Naive thymus-derived CD4-positive, alpha-beta T cell (primary cell): ENCODE measurements around the gene SHC2. TPM values are rescaled to one million over a fixed set of nuclear protein-coding genes. Genes with fewer than 3 reads are reported as not detected.

Experiments
- ATAC-seq: fragments of 150-1000 bp; cut with Tn5 transposase; 2 replicates; pipeline ENCODE4 v1.10.0; 2021; ENCODE audit warnings: mild to moderate bottlenecking, moderate library complexity
- CTCF ChIA-PET: fragments of 350-600 bp; sonication (Branson Sonifier 250); formaldehyde crosslinking; loops from one replicate; lab custom pipeline; 2021; ENCODE audit warnings: antibody characterized with exemption; lab: Charles Lee
- POLR2A ChIA-PET: fragments of 350-600 bp; sonication (Branson Sonifier 250); formaldehyde crosslinking; loops from one replicate; lab custom pipeline; 2021; ENCODE audit warnings: antibody characterized with exemption, inconsistent platforms; lab: Charles Lee
- DNase-seq, 9 donors: peaks; one replicate each; pipeline versions ENCODE4 v3.0.0 to v3.0.0-alpha.2; 2020 to 2022; ENCODE audit warnings: mixed read lengths in 1 of 9
- H3K27ac ChIP-seq: one replicate; pipeline ENCODE4 v1.7.0; 2013; ENCODE audit warnings: mild to moderate bottlenecking, low read depth, low read length, moderate library complexity
- H3K27me3 ChIP-seq, 2 donors: one replicate each; pipeline ENCODE4 v1.7.0; 2013; ENCODE audit warnings: low read length in 2 of 2, mild to moderate bottlenecking in 2 of 2, moderate library complexity in 2 of 2; ENCODE audit not compliant: control insufficient read depth in 2 of 2, insufficient read depth in 2 of 2
- H3K36me3 ChIP-seq, 3 experiments: 1 replicate in 2 of 3; 2 replicates in 1 of 3; pipeline ENCODE4 v1.7.0; 2013; ENCODE audit warnings: low read length in 3 of 3, mild to moderate bottlenecking in 3 of 3, moderate library complexity in 1 of 3; ENCODE audit not compliant: insufficient read depth in 3 of 3, control insufficient read depth in 2 of 3
- H3K4me1 ChIP-seq, 2 donors: one replicate each; pipeline ENCODE4 v1.7.0; 2013; ENCODE audit warnings: low read length in 2 of 2, mild to moderate bottlenecking in 2 of 2, moderate library complexity in 1 of 2; ENCODE audit not compliant: control insufficient read depth in 2 of 2, insufficient read depth in 2 of 2
- H3K4me3 ChIP-seq: 2 replicates; pipeline ENCODE4 v1.7.0; 2013; ENCODE audit warnings: mild to moderate bottlenecking, low read length
- H3K9me3 ChIP-seq, 3 experiments: 1 replicate in 2 of 3; 2 replicates in 1 of 3; pipeline ENCODE4 v1.7.0; 2013; ENCODE audit warnings: low read length in 3 of 3; ENCODE audit not compliant: control insufficient read depth in 2 of 3
- H3K27ac Mint-ChIP-seq, 9 donors: one replicate each; pipeline ENCODE4 v1.8.0; 2020 to 2022; ENCODE audit warnings: mixed read lengths in 9 of 9, mild to moderate bottlenecking in 8 of 9, moderate library complexity in 5 of 9, inconsistent platforms in 2 of 9
- H3K27me3 Mint-ChIP-seq, 5 donors: one replicate each; pipeline ENCODE4 v1.8.0; 2021 to 2022; ENCODE audit warnings: mixed read lengths in 5 of 5, mild to moderate bottlenecking in 1 of 5
- H3K36me3 Mint-ChIP-seq, 5 donors: one replicate each; pipeline ENCODE4 v1.8.0; 2020 to 2022; ENCODE audit warnings: mixed read lengths in 5 of 5, mild to moderate bottlenecking in 3 of 5, inconsistent platforms in 1 of 5
- H3K4me1 Mint-ChIP-seq, 7 donors: one replicate each; pipeline ENCODE4 v1.8.0; 2020 to 2022; ENCODE audit warnings: mixed read lengths in 7 of 7, mild to moderate bottlenecking in 3 of 7, inconsistent platforms in 1 of 7
- H3K4me3 Mint-ChIP-seq, 10 donors: one replicate each; pipeline ENCODE4 v1.8.0; 2020 to 2022; ENCODE audit warnings: mild to moderate bottlenecking in 10 of 10, mixed read lengths in 10 of 10, moderate library complexity in 6 of 10, inconsistent platforms in 2 of 10
- H3K9me3 Mint-ChIP-seq, 11 donors: one replicate each; pipeline ENCODE4 v1.8.0; 2020 to 2022; ENCODE audit warnings: mixed read lengths in 11 of 11, mild to moderate bottlenecking in 4 of 11, inconsistent platforms in 1 of 11, moderate library complexity in 1 of 11
- intact Hi-C, 2 donors: fragments of 100-400 bp; cut with micrococcal nuclease; formaldehyde crosslinking; loops; one replicate each; pipeline ENCODE4 v1.15.1; 2023
- polyA plus RNA-seq, 2 donors: library from polyadenylated mRNA; unstranded; fragments of 300-500 nt; fragmentation: Illumina TruSeq; gene quantifications; one replicate each; pipeline ENCODE4 v1.2.3, GENCODE V29; 2021
- total RNA-seq, 6 experiments: library from RNA in 5 of 6; stranded (reverse) in 5 of 6; gene quantifications; 1 replicate in 5 of 6; 2 replicates in 1 of 6; pipeline ENCODE4 v1.2.3 and lab custom pipeline; 2021 to 2026

The SHC2 gene
- total and polyA plus RNA-seq, 7 experiments from 2014 or later = 0.82 to 2.3 (median 2.1) TPM; not detected in 4

- Histone ChIP-seq H3K36me3 (no peaks in the 10 kb centered on the region), H3K27ac (no peak overlapping the region), H3K27me3 (no peaks in the 10 kb centered on the region), H3K4me1 (no peaks in the 10 kb centered on the region), H3K9me3 (no peaks in the 10 kb centered on the region), H3K4me3 (no peak overlapping the region)
- no peaks in the 10 kb centered on the region for H3K36me3 Mint-ChIP-seq
- H3K4me1 Mint-ChIP-seq = peaks cover 0 to 1% (median 0%) of the 10 kb centered on the region in 7 donors
- ATAC-seq (no peak), DNase-seq (no peak)
- H3K27ac Mint-ChIP-seq = no peak overlapping the region
- H3K9me3 Mint-ChIP-seq = peaks cover 0 to 3% (median 0%) of the 10 kb centered on the region in 11 donors
- no peak overlapping the region for H3K4me3 Mint-ChIP-seq
- CTCF ChIA-PET = no interaction called here
- peaks cover 0 to 8% (median 0%) of the 10 kb centered on the region in 5 donors for H3K27me3 Mint-ChIP-seq
- intact Hi-C loops = no loop called here
- POLR2A ChIA-PET = no interaction called here
Observed at GRCh38 chr19:472005-472858, 11.4 kb upstream of the SHC2 start.

GRCh38 chr19:470701-471100 is 9.9 kb upstream of the SHC2 start:
- Histone ChIP-seq H3K36me3 (no peaks in the 10 kb centered on the region), H3K27me3 (no peaks in the 10 kb centered on the region), H3K4me1 (no peaks in the 10 kb centered on the region), H3K4me3 (no peak overlapping the region), H3K9me3 (no peaks in the 10 kb centered on the region), H3K27ac (no peak overlapping the region)
- intact Hi-C loops = no loop called here
- ChIA-PET CTCF (no interaction called here), POLR2A (no interaction called here)
- no peak overlapping the region for H3K4me3 Mint-ChIP-seq
- no peaks in the 10 kb centered on the region for H3K36me3 Mint-ChIP-seq
- peaks cover 0 to 1% (median 0%) of the 10 kb centered on the region in 7 donors for H3K4me1 Mint-ChIP-seq
- H3K9me3 Mint-ChIP-seq = peaks cover 0 to 5% (median 0%) of the 10 kb centered on the region in 11 donors
- no peak overlapping the region for H3K27ac Mint-ChIP-seq
- peaks cover 0 to 5% (median 0%) of the 10 kb centered on the region in 5 donors for H3K27me3 Mint-ChIP-seq
- no peak for ATAC-seq
- DNase-seq = no peak

DNA sequence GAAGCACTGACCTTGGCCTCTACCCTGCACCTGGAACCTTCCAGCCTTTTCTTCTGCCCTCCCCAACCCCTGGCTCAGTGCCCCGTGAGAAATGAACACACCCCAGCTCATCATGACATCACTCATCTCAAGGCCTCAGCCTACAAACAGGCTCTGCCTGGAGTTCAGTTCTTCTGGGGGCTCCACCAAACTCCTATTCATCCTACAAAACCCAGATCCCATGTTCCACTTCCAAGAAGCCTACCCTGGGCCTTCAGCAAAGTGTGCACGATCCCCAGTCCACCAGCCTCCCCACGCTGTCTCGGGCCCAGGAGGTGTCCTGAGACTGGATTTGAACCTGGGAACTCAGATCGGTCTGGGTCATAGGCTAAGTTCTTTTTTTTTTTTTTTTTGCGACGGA is 9.0 kb upstream of the SHC2 start:
- Mint-ChIP-seq H3K9me3 (peaks cover 0 to 8% (median 0%) of the 10 kb centered on the region in 11 donors), H3K36me3 (no peaks in the 10 kb centered on the region), H3K4me3 (no peak overlapping the region), H3K27me3 (no peaks in the 10 kb centered on the region), H3K27ac (no peak overlapping the region), H3K4me1 (no peaks in the 10 kb centered on the region)
- ATAC-seq = no peak
- no peak for DNase-seq
- intact Hi-C loops = no loop called here
- no peaks in the 10 kb centered on the region for H3K36me3 ChIP-seq
- no peak overlapping the region for H3K27ac ChIP-seq
- H3K4me1 ChIP-seq = no peaks in the 10 kb centered on the region
- ChIA-PET POLR2A (no interaction called here), CTCF (no interaction called here)
- no peaks in the 10 kb centered on the region for H3K27me3 ChIP-seq
- H3K9me3 ChIP-seq = no peaks in the 10 kb centered on the region
- H3K4me3 ChIP-seq = no peak overlapping the region

GRCh38 chr19:468587-469256 is 7.9 kb upstream of the SHC2 start:
- no peaks in the 10 kb centered on the region for H3K36me3 ChIP-seq
- ChIA-PET POLR2A (no interaction called here), CTCF (no interaction called here)
- intact Hi-C loops = no loop called here
- DNase-seq (no peak), ATAC-seq (no peak)
- H3K4me1 ChIP-seq = no peaks in the 10 kb centered on the region
- H3K4me3 ChIP-seq = no peak overlapping the region
- H3K9me3 Mint-ChIP-seq = peaks cover 0 to 11% (median 0%) of the 10 kb centered on the region in 11 donors
- peak overlapping the region in 1 of 9 donors; percentile 65 for H3K27ac Mint-ChIP-seq
- H3K9me3 ChIP-seq = no peaks in the 10 kb centered on the region
- no peaks in the 10 kb centered on the region for H3K36me3 Mint-ChIP-seq
- no peak overlapping the region for H3K4me3 Mint-ChIP-seq
- H3K27me3 ChIP-seq = no peaks in the 10 kb centered on the region
- H3K4me1 Mint-ChIP-seq = no peaks in the 10 kb centered on the region
- peaks cover 0 to 4% (median 0%) of the 10 kb centered on the region in 5 donors for H3K27me3 Mint-ChIP-seq
- H3K27ac ChIP-seq = no peak overlapping the region

DNA sequence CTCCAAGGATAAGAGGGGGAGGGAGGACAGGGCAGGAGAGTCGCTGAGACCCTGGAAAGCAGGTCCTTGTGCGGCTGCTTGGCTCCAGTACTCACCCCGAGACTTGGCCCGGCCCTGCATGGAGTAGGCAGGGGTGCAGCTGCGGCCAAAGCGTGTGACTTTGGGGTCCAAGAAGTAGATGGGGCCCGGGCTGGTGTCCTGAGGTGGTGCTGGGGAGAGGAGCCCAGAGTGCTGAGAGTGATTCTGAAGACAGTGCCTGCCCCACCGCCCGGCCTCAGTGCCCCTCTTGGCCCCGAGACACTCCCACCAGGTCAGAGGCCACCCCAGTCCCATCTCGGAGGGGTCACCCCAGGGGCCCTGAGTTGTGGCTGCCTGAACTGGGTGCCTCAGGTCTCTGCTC is 6.7 kb upstream of the SHC2 start:
- Histone ChIP-seq H3K4me1 (no peaks in the 10 kb centered on the region), H3K9me3 (no peaks in the 10 kb centered on the region), H3K36me3 (no peaks in the 10 kb centered on the region), H3K27me3 (no peaks in the 10 kb centered on the region), H3K4me3 (no peak overlapping the region), H3K27ac (no peak overlapping the region)
- H3K4me3 Mint-ChIP-seq = no peak overlapping the region
- peaks cover 4 to 7% (median 7%) of the 10 kb centered on the region in 5 donors for H3K27me3 Mint-ChIP-seq
- H3K27ac Mint-ChIP-seq = no peak overlapping the region
- no peaks in the 10 kb centered on the region for H3K36me3 Mint-ChIP-seq
- ChIA-PET POLR2A (no interaction called here), CTCF (no interaction called here)
- intact Hi-C loops = no loop called here
- ATAC-seq (no peak), DNase-seq (no peak)
- H3K4me1 Mint-ChIP-seq = no peaks in the 10 kb centered on the region
- H3K9me3 Mint-ChIP-seq = peaks cover 0 to 11% (median 0%) of the 10 kb centered on the region in 11 donors

- ChIA-PET POLR2A (no interaction called here), CTCF (no interaction called here)
- Mint-ChIP-seq H3K4me3 (no peak overlapping the region), H3K27ac (no peak overlapping the region), H3K9me3 (peaks cover 0 to 11% (median 0%) of the 10 kb centered on the region in 11 donors), H3K27me3 (peaks cover 7 to 15% (median 10%) of the 10 kb centered on the region in 5 donors), H3K36me3 (no peaks in the 10 kb centered on the region), H3K4me1 (peaks cover 0 to 4% (median 0%) of the 10 kb centered on the region in 7 donors)
- Histone ChIP-seq H3K4me3 (no peak overlapping the region), H3K27me3 (no peaks in the 10 kb centered on the region), H3K36me3 (no peaks in the 10 kb centered on the region), H3K9me3 (no peaks in the 10 kb centered on the region), H3K27ac (no peak overlapping the region), H3K4me1 (no peaks in the 10 kb centered on the region)
- no peak for ATAC-seq
- no peak for DNase-seq
- intact Hi-C loops = no loop called here
Observed at GRCh38 chr19:465056-465816, 4.4 kb upstream of the SHC2 start.
